GM21515 (cell line): ENCODE measurements around the gene SAMD11.
"Not testable (repeated sequence)": the region's sequence is repeated elsewhere in the genome, so short reads cannot be mapped to it uniquely, and the experiment has no call there.

Experiments
- ATAC-seq: cut with Tn5 transposase; IDR thresholded peaks from one replicate; pipeline ENCODE4 v1.9.1; 2021; ENCODE audit not compliant: unreplicated experiment

SAMD11 gene, protein sequence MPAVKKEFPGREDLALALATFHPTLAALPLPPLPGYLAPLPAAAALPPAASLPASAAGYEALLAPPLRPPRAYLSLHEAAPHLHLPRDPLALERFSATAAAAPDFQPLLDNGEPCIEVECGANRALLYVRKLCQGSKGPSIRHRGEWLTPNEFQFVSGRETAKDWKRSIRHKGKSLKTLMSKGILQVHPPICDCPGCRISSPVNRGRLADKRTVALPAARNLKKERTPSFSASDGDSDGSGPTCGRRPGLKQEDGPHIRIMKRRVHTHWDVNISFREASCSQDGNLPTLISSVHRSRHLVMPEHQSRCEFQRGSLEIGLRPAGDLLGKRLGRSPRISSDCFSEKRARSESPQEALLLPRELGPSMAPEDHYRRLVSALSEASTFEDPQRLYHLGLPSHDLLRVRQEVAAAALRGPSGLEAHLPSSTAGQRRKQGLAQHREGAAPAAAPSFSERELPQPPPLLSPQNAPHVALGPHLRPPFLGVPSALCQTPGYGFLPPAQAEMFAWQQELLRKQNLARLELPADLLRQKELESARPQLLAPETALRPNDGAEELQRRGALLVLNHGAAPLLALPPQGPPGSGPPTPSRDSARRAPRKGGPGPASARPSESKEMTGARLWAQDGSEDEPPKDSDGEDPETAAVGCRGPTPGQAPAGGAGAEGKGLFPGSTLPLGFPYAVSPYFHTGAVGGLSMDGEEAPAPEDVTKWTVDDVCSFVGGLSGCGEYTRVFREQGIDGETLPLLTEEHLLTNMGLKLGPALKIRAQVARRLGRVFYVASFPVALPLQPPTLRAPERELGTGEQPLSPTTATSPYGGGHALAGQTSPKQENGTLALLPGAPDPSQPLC

DNA sequence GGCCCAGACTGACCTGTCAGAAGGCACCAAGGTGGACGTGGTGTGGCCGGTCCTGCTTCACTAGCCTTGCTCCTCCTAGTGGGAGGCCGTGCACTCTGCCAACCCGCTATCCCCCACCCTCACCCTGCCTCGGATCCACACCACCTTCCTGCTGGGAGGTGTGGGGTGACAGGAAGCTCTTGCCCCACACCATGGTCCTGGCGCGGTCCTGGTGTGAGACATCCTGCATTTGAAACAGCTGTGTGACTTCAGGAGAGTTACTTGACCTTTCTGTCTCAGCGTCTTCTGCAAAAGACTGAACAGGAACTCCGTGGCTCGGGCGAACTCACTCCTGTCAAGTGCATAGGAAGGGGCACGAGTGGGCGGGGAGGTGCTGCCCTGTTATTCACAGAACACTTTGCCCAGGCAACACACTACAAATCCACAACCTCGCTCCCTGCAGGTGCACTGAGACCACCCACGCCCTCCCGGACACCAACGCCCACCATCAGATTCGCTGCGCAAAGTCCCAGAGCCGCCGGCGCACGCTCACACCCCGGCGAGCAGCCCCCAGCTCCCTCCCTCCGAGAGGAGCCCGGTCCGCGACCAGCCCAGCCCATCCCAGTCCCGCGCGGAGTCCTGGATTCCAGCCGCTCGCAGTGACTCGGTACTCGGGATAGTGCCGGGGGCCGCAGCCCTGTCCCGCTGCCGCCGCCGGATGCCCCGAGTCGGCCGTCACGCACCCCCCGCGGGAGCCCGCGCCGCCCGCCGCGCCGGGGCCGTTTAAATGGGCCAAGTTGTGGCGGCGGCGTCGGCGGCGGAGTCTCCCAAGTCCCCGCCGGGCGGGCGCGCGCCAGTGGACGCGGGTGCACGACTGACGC, at the start of gene SAMD11:
TSS of gene SAMD11 (plus strand) at position 793 of the 860 bp plus-strand sequence. CDS start 509 bp downstream, outside the sequence.
- no peak for ATAC-seq

DNA sequence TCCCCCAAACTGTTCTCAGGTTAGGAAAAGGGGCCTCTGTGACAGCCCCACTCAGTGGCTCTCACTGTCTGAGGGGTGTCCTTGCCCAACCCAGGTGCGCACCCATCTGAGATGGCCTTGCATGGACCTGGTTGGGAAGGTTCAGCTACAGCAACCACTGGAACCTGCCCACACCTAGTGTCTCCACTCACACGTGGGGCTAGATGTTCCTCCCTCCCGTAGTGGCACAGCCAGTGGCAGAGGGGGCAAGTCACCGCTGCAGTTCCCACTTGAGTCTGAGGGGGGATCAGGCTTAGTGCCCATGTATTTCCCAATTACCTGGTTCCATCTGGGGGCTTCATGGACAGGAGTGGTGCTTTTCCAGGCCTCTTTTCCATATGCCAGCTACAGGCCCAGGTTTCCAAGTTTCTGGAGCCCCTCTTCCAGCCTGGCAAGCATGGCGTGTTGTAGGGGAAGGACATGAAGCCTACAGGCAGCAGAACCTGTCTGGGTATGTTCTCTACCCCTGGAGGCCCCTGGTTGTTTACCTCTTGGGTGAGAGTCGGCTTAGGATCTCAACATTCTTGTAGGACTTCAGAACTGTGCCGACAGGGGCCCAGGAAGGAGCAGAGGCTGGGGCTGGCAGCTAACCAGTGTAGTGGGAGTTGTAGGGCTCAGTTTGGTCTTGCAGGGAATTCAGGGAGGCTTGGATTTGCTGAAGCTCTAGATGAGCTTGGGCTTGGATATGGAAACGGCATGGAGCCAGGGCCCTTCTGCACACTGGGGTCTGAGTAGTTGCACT, 47.1 kb upstream of the SAMD11 start:
- not testable (repeated sequence) for ATAC-seq

DNA sequence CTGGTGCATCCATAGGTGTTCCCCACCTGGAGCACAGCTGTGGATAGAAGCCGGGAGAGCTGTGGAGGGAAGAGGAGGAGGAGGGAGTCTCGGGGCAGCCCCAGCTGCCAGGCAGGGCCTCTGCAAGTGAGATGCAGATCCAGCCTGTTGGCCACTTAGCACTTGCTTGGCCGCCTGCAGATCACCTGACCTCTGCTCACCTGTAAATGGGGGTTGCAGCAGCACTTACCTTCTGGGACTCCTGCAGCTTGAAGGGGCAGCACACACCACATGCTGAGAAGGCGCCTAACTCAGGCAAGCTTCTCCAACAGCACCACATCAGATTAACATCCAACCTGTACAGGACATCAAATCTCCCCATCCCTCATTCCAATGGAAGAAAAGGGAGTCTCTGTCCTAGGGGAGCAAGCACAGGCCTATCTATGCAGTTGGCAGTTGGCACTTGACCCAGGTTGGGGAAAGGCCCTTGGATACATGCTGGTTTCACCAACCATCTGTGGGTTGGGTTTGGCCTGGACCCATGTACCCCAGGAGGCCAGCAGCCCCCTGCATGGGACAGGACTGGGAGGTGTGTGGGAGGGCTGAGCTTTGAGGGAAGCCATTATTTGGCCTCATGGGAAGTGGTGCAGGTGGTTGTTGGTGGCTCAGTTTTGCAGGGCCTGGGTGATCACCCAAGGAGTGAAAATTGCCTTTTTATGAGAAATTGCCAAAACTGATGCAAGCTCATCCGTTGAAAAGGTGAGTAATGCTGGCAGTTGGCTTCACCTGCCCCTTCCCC, 46.3 kb upstream of the SAMD11 start:
- ATAC-seq = not testable (repeated sequence)

DNA sequence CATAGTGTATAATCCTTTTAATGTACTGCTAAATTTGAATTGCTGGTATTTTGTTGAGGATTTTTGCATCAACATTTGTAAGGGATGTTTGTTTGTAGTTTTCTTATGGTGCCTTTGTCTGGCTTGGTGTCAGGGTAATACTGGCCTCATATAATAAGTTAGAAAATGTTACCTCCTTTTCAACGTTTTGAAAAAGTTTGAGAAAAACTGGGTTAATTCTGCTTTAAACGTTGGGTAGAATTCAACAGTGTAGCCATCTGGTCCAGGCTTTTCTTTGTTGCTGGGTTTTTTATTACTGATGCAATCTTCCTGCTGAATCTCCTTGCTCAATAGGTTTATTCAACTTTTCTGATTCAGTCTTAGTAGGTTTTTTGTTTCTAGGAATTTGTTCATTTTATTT, 43.2 kb upstream of the SAMD11 start:
- ATAC-seq = not testable (repeated sequence)

DNA sequence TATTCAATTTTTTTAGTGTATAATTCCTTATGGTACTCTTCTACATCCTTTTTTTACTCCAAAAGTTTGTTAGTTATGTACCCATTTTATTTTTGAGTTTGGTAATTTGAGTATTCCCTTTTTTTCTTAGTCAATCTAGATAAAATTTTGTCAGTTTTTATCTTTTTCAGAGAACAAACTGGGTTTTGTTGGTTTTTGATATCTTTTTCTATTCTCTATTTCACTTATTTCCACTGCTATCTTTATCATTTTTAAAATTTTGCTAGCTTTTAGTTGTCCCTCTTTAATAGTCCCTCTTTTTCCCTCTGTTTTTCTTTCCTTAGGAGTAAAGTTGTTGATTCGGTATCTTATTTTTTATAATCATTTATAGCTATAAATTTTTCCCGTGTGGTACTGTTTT, 42.8 kb upstream of the SAMD11 start:
- ATAC-seq = not testable (repeated sequence)

DNA sequence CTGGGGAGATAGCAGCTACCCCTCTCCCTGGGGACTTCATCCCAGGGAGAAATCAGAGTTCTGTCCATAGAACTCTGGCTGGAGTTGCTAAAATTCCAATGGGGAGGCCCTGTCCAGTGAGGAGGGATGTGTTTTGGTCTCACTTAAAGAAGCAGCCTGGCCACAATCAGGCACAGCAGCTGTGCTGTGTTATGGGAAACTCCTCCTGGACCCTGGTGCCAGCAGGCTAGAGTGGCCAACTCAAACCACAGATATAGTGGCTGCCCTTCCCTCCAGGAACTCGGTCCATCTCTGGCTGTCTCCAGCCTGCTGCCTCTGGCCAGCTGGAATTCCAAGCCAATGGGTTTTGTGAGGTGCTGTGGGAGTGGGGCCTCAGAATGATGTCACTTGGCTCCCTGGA, 37.4 kb upstream of the SAMD11 start:
- no peak for ATAC-seq

DNA sequence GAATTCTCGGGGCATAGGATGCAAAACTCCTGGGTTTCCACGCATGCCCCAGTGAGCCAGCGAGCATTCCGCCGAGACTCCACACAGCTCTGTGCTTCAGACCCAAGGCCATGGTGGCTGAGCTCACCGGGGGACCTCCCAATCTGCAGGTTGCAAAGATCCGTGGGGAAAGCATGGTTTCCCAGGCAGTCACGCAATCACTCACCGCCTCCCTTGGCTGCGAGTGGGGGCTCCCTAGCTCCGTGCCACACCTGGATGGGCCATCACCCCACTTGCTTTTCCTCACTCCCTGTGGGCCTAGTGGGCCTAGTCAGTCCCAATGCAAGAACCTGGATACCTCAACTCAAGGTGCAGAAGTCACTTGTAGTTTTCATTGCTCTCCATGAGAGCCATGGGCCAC, 37.0 kb upstream of the SAMD11 start:
- no peak for ATAC-seq

DNA sequence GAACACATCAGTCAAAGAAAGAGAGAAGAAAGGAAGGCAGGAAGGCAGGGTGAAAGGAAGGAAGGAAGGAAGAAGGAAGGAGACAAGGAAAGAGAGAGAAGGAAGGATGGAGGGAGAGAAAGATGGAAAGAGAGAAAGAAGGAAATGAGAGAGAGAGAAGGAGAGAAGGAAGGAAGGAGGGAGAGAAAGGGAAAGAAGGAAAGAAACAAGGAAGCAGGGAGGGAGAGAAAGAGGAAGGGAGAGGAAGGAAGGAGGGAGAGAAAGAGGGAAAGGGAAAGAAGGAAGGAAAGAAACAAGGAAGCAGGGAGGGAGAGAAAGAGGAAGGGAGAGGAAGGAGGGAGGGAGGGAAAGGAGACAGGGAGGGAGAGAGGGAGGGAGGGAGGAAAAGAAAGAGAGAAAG, 35.4 kb upstream of the SAMD11 start:
- no peak for ATAC-seq

DNA sequence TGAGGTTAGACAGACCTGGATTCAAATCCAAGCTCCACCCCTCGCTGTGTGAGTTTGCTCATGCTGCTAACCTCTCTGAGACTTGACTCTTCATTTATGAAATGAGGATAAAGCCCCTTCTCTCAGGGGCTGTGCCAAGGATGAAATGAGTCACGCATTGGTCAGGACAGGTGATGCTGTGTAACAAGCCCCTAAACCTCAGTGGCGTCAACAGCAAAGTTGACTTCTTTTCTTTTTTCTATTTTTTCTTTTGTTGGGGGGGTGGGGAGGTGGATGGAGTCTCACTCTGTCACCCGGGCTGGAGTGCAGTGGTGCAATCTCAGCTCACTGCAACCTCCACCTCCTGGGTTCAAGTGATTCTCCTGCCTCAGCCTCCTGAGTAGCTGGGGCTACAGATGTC, 33.9 kb upstream of the SAMD11 start:
- not testable (repeated sequence) for ATAC-seq

DNA sequence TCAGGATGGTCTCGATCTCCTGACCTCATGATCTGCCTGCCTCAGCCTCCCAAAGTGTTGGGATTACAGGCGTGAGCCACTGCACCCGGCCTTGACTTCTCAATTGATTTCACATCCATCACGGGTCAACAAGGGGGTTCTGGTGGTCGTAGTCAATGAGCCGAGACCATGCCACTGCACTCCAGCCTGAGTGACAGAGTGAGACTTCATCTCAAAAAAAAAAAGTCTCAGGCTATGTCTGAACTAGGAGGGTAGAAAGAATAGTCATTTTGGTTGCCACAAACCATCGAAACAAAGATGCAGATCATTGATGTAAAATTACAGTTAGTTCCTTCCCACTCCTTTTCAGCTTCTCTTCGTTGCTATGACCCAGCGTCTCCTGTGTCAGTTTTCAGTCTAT, 33.5 kb upstream of the SAMD11 start:
- not testable (repeated sequence) for ATAC-seq

DNA sequence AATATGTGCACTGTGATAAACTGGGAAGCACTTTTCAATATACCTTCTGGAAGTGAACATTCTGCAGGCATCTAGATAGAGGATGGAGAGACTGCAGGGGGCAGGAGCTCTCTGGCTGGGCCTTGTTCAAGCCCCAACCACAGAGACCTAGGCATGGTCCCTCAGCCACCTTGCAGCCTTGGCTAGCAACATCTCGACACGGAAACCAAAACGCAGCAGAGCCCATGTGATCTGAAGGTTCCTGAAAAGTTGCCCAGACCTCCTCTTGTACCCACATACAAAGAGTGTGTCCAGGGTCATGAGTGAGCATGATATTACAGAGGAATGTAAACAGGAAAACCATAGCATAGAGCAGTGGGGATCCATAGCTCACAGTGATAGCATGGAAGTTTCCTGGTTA, 33.1 kb upstream of the SAMD11 start:
- no peak for ATAC-seq

DNA sequence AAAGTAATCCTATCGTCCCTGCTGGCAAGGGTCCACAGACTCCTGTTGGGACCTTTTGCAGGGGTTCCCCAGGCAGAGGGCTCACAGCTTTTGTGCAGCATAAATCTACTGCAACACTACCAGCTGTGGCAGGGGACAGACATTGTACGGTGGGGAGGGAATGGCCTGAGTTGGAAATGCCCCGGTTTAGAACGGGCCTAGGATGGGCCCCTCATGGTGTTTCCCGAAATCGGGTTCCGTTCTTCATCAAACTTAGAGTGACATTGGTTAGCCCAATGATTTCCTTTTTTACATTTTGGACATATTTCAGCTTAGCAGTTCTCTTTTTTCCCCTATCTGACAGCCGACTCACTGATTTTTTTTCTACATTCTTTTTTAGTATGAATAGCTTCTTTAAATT, 26.5 kb upstream of the SAMD11 start:
- ATAC-seq = no peak

DNA sequence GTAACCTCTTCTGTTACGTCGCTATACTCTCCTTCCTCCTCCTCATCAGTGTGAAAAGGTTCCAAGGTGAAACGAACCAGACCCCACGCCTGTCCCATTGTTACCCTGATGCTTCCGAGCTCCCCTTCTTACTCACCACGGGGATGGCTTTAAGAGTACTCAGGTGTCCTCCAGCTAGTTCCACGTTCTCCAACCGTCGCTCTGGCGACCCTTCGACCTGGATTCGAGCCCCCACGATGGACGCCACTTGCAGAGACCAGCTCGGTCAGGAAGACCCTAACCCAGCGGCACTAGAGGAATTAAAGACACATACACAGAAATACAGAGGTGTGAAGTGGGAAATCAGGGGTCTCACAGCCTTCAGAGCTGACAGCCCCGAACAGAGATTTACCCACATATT, 25.8 kb upstream of the SAMD11 start:
- ATAC-seq = not testable (repeated sequence)

DNA sequence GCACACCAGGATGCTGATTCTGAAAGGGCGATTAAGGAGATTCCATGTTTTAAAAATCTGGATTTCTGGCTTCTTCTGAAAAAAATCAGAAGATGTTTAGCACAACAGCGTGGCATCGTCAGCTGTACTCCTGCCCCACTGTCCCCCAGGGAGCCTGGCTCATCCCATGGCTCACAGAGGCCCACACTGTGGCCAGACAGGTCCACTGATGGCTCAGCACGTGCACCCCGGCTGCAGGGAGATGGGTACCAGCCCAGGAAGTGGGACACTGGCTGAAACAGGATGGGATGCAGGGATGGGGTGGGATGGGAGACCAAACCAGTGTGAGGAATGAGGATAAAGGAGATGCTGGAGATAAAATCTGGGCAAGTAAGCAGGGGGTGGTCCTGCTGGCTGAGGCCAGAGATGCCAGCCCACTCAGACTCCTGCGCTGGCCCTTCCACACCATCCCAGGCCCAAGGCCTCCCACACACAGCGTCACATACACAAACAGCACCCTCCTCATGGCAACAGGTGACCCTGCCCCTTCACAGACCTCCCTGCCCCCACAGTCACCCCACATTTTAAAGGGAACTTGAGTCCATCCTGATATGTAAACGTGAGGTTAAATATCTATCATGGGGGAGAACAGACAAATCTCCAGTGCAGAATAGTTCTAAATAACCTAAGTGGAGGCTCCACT, 23.9 kb upstream of the SAMD11 start:
- ATAC-seq = no peak

DNA sequence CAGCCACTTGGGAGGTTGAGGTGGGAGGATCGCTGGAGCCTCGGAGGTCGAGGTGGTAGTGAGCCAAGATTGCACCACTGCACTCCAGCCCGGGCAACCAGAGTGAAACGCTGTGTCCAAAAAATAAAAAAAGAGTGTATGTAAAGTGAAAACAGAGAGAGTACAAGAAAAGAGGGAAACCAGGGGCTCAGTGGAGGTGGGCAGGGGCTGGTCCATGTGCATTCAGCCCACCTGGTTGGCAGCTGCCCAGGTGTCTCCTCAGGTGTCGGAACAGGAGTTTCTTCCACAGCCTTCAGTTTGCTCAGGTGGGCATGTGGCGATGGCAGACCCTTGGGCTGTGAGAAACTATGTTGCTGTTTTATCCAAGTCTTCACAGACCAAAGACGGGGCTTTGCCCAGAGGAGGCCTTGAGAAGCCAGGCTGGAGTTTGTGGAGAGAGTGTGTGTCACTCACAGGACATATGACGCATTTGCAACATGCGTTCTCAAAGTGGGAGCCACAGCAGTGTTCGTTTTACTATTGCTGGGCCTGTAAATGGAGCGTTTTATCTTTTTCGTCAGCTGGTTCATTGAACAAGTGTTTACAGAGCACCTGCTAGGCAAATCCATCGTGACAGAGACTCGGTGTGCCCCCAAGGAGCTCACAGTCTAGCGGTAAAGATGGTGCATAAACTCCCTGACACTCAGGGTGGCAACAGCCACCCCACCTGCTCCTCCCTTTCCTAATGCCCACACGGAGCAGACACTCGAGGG, 22.4 kb upstream of the SAMD11 start:
- no peak for ATAC-seq

DNA sequence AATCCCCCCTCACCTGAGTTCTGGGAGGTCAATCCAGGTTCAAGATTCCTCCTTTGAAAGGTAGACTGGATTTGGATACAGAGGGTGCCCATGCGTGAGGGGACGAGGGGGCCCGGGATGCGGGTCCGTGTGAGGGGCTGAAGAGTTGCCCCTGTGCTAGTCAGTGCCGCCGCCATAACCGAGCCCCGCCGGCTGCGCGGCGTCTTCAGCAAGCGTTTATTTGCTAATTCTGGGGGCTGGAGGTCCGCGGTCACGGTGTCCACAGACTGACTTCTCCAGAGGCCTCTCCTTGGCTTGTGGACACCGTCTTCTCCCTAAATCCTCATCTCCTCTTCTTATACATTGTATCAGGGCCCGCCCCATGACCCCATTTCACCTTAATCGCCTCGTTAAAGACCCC, 20.9 kb upstream of the SAMD11 start:
- no peak for ATAC-seq

DNA sequence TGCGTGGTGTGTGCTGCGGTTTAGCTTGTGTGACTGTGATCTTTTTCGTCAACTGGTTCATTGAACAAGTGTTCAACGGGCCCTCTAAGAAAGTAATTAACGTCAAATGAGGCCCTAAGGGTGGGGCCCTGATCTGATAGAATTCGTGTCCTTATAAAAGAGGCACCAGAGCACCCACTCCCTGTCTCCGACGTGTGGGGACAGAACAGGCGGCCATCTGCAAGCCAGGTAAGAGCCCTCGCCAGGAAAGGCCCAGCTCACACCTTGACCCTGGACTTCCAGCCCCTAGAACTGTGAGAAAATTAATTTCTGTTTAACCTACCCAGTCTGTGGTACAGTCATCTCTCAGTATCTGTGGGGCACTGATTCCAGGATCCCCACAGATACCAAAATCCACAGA, 20.4 kb upstream of the SAMD11 start:
- no peak for ATAC-seq

DNA sequence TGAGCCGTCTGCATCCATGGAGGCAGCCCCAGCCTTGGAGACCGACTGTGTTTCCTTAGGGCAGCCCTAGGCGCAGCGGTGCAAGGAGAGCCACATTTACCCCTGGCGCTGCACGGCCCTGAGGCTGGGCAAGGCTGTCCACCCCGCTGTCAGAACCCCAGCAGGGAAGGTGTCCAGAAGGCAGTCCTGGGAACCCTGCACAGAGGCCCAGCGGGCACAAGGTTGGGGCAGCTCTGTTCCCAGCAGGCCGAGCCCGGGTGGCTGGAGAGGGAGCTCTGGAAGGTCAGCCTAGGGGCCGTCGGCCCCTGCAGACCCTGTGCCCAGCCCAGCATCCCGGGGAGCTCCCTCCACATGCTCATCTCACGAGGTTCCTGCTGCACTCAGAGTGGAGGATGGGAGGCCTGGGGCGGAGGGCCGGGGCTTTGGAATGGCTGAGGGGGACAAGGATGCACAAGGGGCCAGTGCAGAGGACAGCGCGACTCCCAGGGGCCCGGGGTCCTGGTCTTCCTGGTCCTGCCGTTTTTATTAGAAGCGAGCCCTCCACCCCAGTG, 19.9 kb upstream of the SAMD11 start:
- no peak for ATAC-seq
